Gastroesophageal sphincter (tissue), 3 donors: ENCODE data around the gene CSNK1D.

Experiments used
- EP300 ChIP-seq: sonication (generic); formaldehyde crosslinking; IDR thresholded peaks from one replicate; pipeline ENCODE4 v1.6.1; 2017; ENCODE audit warnings: antibody characterized with exemption, mild to moderate bottlenecking
- POLR2A ChIP-seq, 2 donors: fragments of 450-650 bp; IDR thresholded peaks; one replicate each; pipeline ENCODE4 v1.6.1; 2017; ENCODE audit warnings: antibody characterized with exemption in 2 of 2, mild to moderate bottlenecking in 2 of 2, moderate library complexity in 1 of 2
- POLR2AphosphoS5 ChIP-seq: sonication (generic); formaldehyde crosslinking; IDR thresholded peaks from one replicate; pipeline ENCODE4 v1.6.1; 2017; ENCODE audit warnings: antibody characterized with exemption
- TF ChIP-seq, protein P1 (sequence below), 4 experiments: fragments of 200-600 bp in 2 of 4; fragments of 450-650 bp in 2 of 4; sonication (generic) in 1 of 4; IDR thresholded peaks; one replicate each; pipeline ENCODE4 v1.5.1; 2017 to 2019; ENCODE audit warnings: antibody characterized with exemption in 4 of 4, mild to moderate bottlenecking in 2 of 4, moderate library complexity in 2 of 4

DNA sequence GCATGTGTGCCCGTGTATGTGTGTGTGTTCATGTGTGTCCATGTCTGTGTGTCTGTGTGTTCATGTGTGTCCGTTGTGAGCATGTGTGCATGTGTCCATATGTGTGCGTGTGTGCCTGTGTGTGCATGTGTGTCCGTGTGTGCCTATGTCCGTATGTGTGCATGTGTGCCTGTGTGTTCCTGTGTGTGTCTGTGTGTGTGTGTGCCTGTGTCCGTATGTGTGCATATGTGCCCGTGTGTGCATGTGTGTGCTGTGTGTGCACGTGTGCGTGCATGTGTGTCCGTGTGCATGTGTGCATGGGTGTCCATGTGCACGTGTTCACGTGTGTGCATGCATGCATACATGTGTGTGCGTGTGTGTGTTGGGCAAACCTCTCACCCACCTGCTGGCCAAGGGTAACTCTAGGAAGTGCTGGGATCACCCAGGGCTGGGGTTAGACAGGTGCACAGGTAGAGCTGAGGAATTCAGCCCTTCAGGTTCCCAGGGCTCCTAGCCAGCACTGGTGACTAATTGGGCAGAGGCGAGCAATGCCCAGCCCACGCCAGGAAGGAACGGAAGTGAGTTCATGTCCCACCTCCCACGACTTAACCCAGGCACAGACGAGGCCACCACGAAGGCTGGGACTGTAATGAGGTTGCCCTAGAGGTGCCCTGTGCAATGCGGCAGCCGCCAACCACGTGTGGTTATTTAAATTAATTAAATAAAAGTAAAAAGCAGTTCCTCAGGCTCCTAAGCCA, 8.2 kb upstream of the CSNK1D start:
- TF ChIP-seq, protein P1, sequence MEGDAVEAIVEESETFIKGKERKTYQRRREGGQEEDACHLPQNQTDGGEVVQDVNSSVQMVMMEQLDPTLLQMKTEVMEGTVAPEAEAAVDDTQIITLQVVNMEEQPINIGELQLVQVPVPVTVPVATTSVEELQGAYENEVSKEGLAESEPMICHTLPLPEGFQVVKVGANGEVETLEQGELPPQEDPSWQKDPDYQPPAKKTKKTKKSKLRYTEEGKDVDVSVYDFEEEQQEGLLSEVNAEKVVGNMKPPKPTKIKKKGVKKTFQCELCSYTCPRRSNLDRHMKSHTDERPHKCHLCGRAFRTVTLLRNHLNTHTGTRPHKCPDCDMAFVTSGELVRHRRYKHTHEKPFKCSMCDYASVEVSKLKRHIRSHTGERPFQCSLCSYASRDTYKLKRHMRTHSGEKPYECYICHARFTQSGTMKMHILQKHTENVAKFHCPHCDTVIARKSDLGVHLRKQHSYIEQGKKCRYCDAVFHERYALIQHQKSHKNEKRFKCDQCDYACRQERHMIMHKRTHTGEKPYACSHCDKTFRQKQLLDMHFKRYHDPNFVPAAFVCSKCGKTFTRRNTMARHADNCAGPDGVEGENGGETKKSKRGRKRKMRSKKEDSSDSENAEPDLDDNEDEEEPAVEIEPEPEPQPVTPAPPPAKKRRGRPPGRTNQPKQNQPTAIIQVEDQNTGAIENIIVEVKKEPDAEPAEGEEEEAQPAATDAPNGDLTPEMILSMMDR (IDR thresholded peaks at IDR 0.05), result no peak
- no peak for TF ChIP-seq POLR2A (IDR thresholded peaks at IDR 0.05)
- TF ChIP-seq EP300, result no peak
- TF ChIP-seq POLR2AphosphoS5, result no peak
